Right ventricle myocardium inferior (tissue), 1 donor: ENCODE results near the gene EDDM13. TPM values are rescaled to one million over a fixed set of nuclear protein-coding genes. Genes with fewer than 3 reads are reported as not detected.

Experiments
- ATAC-seq: fragments of 200-7000 bp; cut with Tn5 transposase; one replicate; pipeline ENCODE4 v1.9.1; 2020; ENCODE audit warnings: mild to moderate bottlenecking, moderate library complexity
- DNase-seq: peaks from one replicate; pipeline ENCODE4 v3.0.0; 2021; ENCODE audit errors: missing footprints
- intact Hi-C: fragments of 100-400 bp; cut with DNase I; formaldehyde crosslinking; loops from one replicate; pipeline ENCODE4 v1.11.0; 2022
- total RNA-seq: library from RNA; stranded (reverse); fragmentation: NEBNext Ultra II Directional; extraction: Animal tissue kit (Norgen Biotek cat#: 25700); gene quantifications from one replicate; pipeline ENCODE4 v1.2.1, GENCODE V29; 2021
- donor health status: DM: no; HTN: yes; CAD: no; lungs with severe emphysema.

EDDM13 gene
- total RNA-seq, 1 donor from 2014 or later, result not detected

- ATAC-seq, result no peak
- DNase-seq, result no peak
- intact Hi-C loops, result loop anchor here (5.0 kb wide), 2 partner anchors 99 to 274 kb away; no protein-coding TSS in a partner anchor
Measured at GRCh38 chr19:56351208-56351607, 78.7 kb downstream of the EDDM13 start.

- ATAC-seq (no peak), DNase-seq (no peak)
- intact Hi-C loops, result no loop called here
Measured at GRCh38 chr19:56355517-56355916, 83.0 kb downstream of the EDDM13 start.

GRCh38 chr19:56356944-56357343 lies 84.4 kb downstream of the EDDM13 start:
- intact Hi-C loops, result no loop called here
- DNase-seq (no peak), ATAC-seq (no peak)

Other genes with a start within 250 kb of the EDDM13 start
- gene ZNF787, start 151.5 kb upstream of the EDDM13 start, total RNA-seq, result 35.3 TPM
- 29.1 TPM for gene ZNF444, start 131.5 kb upstream of the EDDM13 start, total RNA-seq
- not detected for gene GALP, start 96.7 kb upstream of the EDDM13 start, total RNA-seq
- gene ZSCAN5B, start 75.0 kb upstream of the EDDM13 start, total RNA-seq, result not detected
- not detected for gene ZSCAN5C, start 70.5 kb upstream of the EDDM13 start, total RNA-seq
- gene ZSCAN5A, start 42.1 kb downstream of the EDDM13 start, total RNA-seq, result 20.3 TPM
- gene ZNF582, start 120.8 kb downstream of the EDDM13 start, total RNA-seq, result 3.6 TPM
- 5.4 TPM for gene ZNF583, start 131.6 kb downstream of the EDDM13 start, total RNA-seq
- 7.0 TPM for gene ZNF667, start 204.6 kb downstream of the EDDM13 start, total RNA-seq
- gene ZNF471, start 235.1 kb downstream of the EDDM13 start, total RNA-seq, result 5.2 TPM